OCI-LY7 (cell line): ENCODE data around the gene CCK.

ENCODE experiments used
- CTCF ChIP-seq: fragments of 200-600 bp; sonication (generic); conservative IDR thresholded peaks from 2 replicates; pipeline ENCODE4 v1.5.1; 2014; ENCODE audit warnings: mild to moderate bottlenecking, antibody characterized with exemption, low read length, moderate library complexity, mixed read lengths
- EZH2phosphoT487 ChIP-seq: fragments of 200-600 bp; sonication (generic); IDR thresholded peaks from 2 replicates; pipeline ENCODE4 v1.6.1; 2018; ENCODE audit warnings: low read depth, borderline replicate concordance, mild to moderate bottlenecking, mixed run types, antibody characterized with exemption, low read length, moderate library complexity, mixed read lengths

- TF ChIP-seq CTCF: no peak
- TF ChIP-seq EZH2phosphoT487: no peak
Measured at GRCh38 chr3:42214064-42214463, 51.9 kb downstream of the CCK start.
